C4-2B (cell line): ENCODE results near the gene RELN.

Source experiments
- CTCF ChIP-seq: fragments of 450-650 bp; conservative IDR thresholded peaks from 2 replicates; pipeline ENCODE4 v1.5.1; 2017; ENCODE audit warnings: mild to moderate bottlenecking
- ZFX ChIP-seq: fragments of 450-650 bp; IDR thresholded peaks from 2 replicates; pipeline ENCODE4 v1.6.1; 2017

- TF ChIP-seq CTCF (no peak), ZFX (no peak)
Measured at GRCh38 chr7:103686064-103686463, 303.4 kb downstream of the RELN start.
